Measurements from ENCODE around the gene MAML2. TPM values are rescaled to one million over a fixed set of nuclear protein-coding genes. Genes with fewer than 3 reads are reported as not detected.

The MAML2 gene
- polyA plus RNA-seq, 1 of the 3 experiments (the other 2 are of a cell fraction), result 20.1 TPM

DNA sequence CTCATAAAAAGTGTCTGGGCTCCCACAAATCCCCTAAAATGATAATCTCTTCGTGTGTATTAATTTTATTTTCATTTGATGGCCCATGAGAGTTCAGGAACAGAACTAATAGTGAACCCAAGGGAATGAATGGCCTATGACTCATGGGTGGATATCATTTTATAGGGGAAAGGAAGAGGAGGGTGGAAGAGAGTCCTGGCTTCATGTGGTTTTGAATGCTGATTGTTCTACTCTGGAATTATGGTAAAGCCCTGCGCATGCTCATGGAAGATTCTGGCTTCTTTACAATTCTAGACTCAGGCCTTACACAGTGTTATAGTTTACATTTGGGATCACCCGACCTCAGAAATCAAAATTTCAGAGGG lies 35.2 kb downstream of the MAML2 start (continued):
- TF ChIP-seq GABPA (IDR thresholded peaks at IDR 0.05; ENCODE audit: low read depth) (no peak), MXI1 (IDR thresholded peaks at IDR 0.05; ENCODE audit: low read depth, low read length) (no peak), CHD2 (IDR thresholded peaks at IDR 0.05; ENCODE audit: low read length, partially characterized antibody) (no peak), MEF2A (IDR thresholded peaks at IDR 0.05; ENCODE audit: borderline replicate concordance, low read depth) (no peak)
- TF ChIP-seq, protein P1, sequence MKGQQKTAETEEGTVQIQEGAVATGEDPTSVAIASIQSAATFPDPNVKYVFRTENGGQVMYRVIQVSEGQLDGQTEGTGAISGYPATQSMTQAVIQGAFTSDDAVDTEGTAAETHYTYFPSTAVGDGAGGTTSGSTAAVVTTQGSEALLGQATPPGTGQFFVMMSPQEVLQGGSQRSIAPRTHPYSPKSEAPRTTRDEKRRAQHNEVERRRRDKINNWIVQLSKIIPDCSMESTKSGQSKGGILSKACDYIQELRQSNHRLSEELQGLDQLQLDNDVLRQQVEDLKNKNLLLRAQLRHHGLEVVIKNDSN (IDR thresholded peaks at IDR 0.05; ENCODE audit: borderline replicate concordance, low read depth), result no peak
- TF ChIP-seq, protein P2, sequence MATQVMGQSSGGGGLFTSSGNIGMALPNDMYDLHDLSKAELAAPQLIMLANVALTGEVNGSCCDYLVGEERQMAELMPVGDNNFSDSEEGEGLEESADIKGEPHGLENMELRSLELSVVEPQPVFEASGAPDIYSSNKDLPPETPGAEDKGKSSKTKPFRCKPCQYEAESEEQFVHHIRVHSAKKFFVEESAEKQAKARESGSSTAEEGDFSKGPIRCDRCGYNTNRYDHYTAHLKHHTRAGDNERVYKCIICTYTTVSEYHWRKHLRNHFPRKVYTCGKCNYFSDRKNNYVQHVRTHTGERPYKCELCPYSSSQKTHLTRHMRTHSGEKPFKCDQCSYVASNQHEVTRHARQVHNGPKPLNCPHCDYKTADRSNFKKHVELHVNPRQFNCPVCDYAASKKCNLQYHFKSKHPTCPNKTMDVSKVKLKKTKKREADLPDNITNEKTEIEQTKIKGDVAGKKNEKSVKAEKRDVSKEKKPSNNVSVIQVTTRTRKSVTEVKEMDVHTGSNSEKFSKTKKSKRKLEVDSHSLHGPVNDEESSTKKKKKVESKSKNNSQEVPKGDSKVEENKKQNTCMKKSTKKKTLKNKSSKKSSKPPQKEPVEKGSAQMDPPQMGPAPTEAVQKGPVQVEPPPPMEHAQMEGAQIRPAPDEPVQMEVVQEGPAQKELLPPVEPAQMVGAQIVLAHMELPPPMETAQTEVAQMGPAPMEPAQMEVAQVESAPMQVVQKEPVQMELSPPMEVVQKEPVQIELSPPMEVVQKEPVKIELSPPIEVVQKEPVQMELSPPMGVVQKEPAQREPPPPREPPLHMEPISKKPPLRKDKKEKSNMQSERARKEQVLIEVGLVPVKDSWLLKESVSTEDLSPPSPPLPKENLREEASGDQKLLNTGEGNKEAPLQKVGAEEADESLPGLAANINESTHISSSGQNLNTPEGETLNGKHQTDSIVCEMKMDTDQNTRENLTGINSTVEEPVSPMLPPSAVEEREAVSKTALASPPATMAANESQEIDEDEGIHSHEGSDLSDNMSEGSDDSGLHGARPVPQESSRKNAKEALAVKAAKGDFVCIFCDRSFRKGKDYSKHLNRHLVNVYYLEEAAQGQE (IDR thresholded peaks at IDR 0.05; ENCODE audit: low read depth, low read length), result no peak
- TF ChIP-seq, protein P3, sequence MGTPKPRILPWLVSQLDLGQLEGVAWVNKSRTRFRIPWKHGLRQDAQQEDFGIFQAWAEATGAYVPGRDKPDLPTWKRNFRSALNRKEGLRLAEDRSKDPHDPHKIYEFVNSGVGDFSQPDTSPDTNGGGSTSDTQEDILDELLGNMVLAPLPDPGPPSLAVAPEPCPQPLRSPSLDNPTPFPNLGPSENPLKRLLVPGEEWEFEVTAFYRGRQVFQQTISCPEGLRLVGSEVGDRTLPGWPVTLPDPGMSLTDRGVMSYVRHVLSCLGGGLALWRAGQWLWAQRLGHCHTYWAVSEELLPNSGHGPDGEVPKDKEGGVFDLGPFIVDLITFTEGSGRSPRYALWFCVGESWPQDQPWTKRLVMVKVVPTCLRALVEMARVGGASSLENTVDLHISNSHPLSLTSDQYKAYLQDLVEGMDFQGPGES (IDR thresholded peaks at IDR 0.05; ENCODE audit: low read depth, low read length), result no peak
- TF ChIP-seq, protein P4, sequence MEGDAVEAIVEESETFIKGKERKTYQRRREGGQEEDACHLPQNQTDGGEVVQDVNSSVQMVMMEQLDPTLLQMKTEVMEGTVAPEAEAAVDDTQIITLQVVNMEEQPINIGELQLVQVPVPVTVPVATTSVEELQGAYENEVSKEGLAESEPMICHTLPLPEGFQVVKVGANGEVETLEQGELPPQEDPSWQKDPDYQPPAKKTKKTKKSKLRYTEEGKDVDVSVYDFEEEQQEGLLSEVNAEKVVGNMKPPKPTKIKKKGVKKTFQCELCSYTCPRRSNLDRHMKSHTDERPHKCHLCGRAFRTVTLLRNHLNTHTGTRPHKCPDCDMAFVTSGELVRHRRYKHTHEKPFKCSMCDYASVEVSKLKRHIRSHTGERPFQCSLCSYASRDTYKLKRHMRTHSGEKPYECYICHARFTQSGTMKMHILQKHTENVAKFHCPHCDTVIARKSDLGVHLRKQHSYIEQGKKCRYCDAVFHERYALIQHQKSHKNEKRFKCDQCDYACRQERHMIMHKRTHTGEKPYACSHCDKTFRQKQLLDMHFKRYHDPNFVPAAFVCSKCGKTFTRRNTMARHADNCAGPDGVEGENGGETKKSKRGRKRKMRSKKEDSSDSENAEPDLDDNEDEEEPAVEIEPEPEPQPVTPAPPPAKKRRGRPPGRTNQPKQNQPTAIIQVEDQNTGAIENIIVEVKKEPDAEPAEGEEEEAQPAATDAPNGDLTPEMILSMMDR (IDR thresholded peaks at IDR 0.05), result no peak

DNA sequence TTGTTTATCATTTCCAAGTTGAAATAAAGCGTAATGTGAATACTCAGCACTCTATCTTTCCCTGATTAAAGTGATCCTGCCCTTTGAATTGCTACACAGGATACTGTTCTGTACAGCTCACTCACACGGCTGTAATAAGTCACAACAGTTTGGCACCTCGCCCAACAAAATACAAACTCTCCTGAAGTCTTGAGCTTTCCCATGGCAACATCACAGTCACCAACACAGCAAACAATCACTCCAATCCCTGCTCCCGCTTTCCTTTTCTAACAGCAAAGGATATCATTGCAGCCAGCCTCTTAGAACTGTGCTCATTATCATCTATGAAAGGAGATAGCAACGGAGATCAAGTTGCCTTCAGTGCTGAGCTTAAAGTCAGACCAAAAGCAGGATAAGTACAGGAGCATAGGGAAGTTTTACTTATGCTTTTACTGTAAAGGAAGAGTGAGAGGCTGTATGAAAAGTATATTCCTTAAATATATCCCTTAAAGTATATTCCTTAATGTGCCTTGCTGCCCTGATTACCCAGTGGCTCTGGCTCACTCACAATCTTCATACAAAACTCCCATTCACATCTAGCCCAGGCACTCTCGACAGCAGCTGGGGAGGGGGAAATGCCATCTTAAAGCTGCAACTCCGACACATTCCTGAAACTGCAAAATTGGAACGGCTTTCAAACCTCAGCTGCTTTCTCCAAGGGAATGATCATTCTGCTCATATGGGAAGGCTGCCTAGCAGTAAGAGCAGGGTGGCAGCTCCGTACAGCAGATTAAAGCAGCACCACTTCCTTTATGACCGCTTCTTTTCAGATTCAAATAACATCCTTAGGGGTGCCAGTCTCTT lies 35.8 kb downstream of the MAML2 start:
- WGBS (ENCODE audit: low lambda C conversion rate), result 4% methylated on average over 10 of the region's 10 CpGs
- peak; percentile 88 for TF ChIP-seq NFIC (IDR thresholded peaks at IDR 0.05; ENCODE audit: borderline replicate concordance)
- peak; percentile 23; the same call in 1 of the 2 replicates for TF ChIP-seq FOSL2 (IDR thresholded peaks at IDR 0.05; ENCODE audit: borderline replicate concordance, low read depth)
- TF ChIP-seq, protein P3 (IDR thresholded peaks at IDR 0.05; ENCODE audit: low read depth, low read length), result no peak
- TF ChIP-seq SMC3 (IDR thresholded peaks at IDR 0.05; ENCODE audit: low read depth, low read length), result no peak
- TF ChIP-seq TEAD4 (IDR thresholded peaks at IDR 0.05; ENCODE audit: borderline replicate concordance, insufficient read depth), result no peak
- 0 out of 2 replicates have a peak, but pooled peaks have one; percentile 49 for TF ChIP-seq SIN3A (IDR thresholded peaks at IDR 0.05; ENCODE audit: borderline replicate concordance, low read depth, low read length)
- no peak for TF ChIP-seq RAD21 (IDR thresholded peaks at IDR 0.05; ENCODE audit: low read length)
- no peak for TF ChIP-seq NRF1 (IDR thresholded peaks at IDR 0.05; ENCODE audit: low read depth, low read length)
- TF ChIP-seq TCF12 (IDR thresholded peaks at IDR 0.05), result peak; percentile 65
- peak; percentile 96 for TF ChIP-seq RFX5 (IDR thresholded peaks at IDR 0.05; ENCODE audit: low read length)
- peak; percentile 32; the same call in 1 of the 2 replicates for TF ChIP-seq POLR2AphosphoS5 (IDR thresholded peaks at IDR 0.05; ENCODE audit: low read depth, low read length)
- TF ChIP-seq RXRA (IDR thresholded peaks at IDR 0.05; ENCODE audit: borderline replicate concordance, low read depth), result no peak; the same call in 1 of the 2 replicates
- 0 out of 2 replicates have a peak, but pooled peaks have one; percentile 39 for TF ChIP-seq FOXM1 (IDR thresholded peaks at IDR 0.05; ENCODE audit: low read depth)
- TF ChIP-seq, protein P5, sequence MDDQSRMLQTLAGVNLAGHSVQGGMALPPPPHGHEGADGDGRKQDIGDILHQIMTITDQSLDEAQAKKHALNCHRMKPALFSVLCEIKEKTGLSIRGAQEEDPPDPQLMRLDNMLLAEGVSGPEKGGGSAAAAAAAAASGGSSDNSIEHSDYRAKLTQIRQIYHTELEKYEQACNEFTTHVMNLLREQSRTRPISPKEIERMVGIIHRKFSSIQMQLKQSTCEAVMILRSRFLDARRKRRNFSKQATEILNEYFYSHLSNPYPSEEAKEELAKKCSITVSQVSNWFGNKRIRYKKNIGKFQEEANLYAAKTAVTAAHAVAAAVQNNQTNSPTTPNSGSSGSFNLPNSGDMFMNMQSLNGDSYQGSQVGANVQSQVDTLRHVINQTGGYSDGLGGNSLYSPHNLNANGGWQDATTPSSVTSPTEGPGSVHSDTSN (IDR thresholded peaks at IDR 0.05), result peak; percentile 82

More for the DNA sequence above, 35.8 kb downstream of the MAML2 start:
- H3K9ac ChIP-seq, result peak overlapping the region; percentile 84
- CTCF ChIA-PET, result interaction anchor here (1.1 kb wide), 2 partner anchors 12 to 29 kb away, joined by 3 to 4 read pairs; no protein-coding TSS in a partner anchor
- H3K4me2 ChIP-seq, result peak overlapping the region; percentile 83
- peak overlapping the region; percentile 87 to 100 for H3K27ac ChIP-seq (ENCODE audit: low read depth in 2 of 2, low read length in 1 of 2)
- POLR2A ChIA-PET, result no interaction called here
- peaks cover 81% of the 10 kb centered on the region for H3F3A ChIP-seq (replicated peaks; ENCODE audit: insufficient read depth)
- peak overlapping the region; percentile 28 to 54; a peak in 3 of 4 replicates for H3K4me3 ChIP-seq (ENCODE audit: low read depth in 2 of 2, low read length in 1 of 2)
- H3K79me2 ChIP-seq (ENCODE audit: insufficient read depth), result peaks cover 76% of the 10 kb centered on the region
- H4K20me1 ChIP-seq (ENCODE audit: insufficient read depth), result no peaks in the 10 kb centered on the region
- no peaks in the 10 kb centered on the region for H3K9me2 ChIP-seq
- no peaks in the 10 kb centered on the region for H3K9me3 ChIP-seq
- no peak overlapping the region for H2AFZ ChIP-seq (ENCODE audit: low read depth)
- DNase-seq, result peak; percentile 30
- no peaks in the 10 kb centered on the region for H3K36me3 ChIP-seq (replicated peaks in 1 of 2; ENCODE audit: control insufficient read depth in 1 of 2, insufficient read depth in 2 of 2, low read length in 1 of 2)
- peaks cover 15 to 82% of the 10 kb centered on the region in 2 experiments for H3K4me1 ChIP-seq (ENCODE audit: control insufficient read depth in 1 of 2, insufficient read depth in 2 of 2, low read depth in 1 of 2, low read length in 1 of 2)
- no peaks in the 10 kb centered on the region for H3K27me3 ChIP-seq (ENCODE audit: insufficient read depth)

Data from SK-N-SH (cell line).